ENCODE data around the gene LAMP1.
"Not testable (repeated sequence)": the region's sequence is repeated elsewhere in the genome, so short reads cannot be mapped to it uniquely, and the experiment has no call there.

LAMP1 gene

GRCh38 chr13:113327766-113328471 is 30.9 kb downstream of the LAMP1 start:
- H3K9ac ChIP-seq (ENCODE audit: low read depth, low read length), result no peak overlapping the region
- no peaks in the 10 kb centered on the region; the same call in 1 of the 2 replicates for H3K36me3 ChIP-seq (ENCODE audit: insufficient read depth, low read length)
- no peaks in the 10 kb centered on the region for H3K9me3 ChIP-seq (ENCODE audit: control insufficient read depth, insufficient read depth, low read length)
- no peaks in the 10 kb centered on the region for H3K4me1 ChIP-seq (ENCODE audit: insufficient read depth, low read length)

DNA sequence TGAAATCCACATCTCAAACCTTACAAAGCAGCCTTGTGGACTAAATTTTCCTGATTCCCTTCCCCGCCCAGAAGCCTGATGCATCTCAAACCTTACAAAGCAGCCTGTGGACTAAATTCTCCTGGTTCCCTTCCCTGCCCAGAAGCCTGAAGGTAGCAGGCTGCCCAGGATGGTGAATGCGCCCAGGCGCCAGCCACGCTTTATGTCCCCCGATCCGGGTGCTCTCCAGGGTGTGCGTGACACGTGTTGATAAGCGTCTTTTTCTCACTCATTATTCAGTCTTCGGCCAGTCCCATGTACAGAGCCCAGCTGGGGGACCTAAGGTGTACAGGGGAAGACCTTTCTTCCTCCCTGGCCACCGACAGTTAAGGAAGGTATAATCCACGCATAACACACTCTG is 31.8 kb downstream of the LAMP1 start:
- H3K36me3 ChIP-seq (ENCODE audit: insufficient read depth, low read length), result no peaks in the 10 kb centered on the region
- no peak overlapping the region for H3K9ac ChIP-seq (ENCODE audit: low read depth, low read length)
- no peaks in the 10 kb centered on the region for H3K4me1 ChIP-seq (ENCODE audit: insufficient read depth, low read length)

DNA sequence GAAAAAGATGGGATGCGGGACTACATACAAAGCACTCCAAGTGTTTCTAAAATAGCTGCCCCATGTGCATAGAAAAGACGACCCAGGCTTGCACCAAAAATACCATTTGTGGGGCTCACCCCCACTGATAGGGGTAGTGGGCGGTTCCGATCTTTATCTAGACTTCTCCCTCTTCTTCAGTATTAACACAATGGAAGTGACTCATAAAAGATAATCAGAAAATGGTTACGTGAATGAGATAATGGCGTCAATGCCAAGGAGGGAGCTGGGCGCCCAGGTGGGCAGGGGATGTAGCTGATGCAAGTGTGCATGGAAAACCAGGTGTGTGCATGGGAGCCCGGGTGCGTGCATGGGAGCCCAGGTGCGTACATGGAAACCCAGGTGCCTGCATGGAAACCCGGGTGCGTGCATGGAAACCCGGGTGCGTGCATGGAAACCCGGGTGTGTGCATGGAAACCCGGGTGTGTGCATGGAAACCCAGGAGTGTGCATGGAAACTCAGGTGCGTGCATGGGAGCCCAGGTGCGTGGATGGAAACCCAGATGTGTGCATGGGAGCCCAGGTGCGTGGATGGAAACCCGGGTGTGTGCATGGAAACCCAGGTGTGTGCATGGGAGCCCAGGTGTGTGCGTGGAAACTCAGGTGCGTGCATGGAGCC is 32.7 kb downstream of the LAMP1 start:
- no peaks in the 10 kb centered on the region for H3K9me3 ChIP-seq (ENCODE audit: control insufficient read depth, insufficient read depth, low read length)
- no peaks in the 10 kb centered on the region for H3K4me1 ChIP-seq (ENCODE audit: insufficient read depth, low read length)
- H3K36me3 ChIP-seq (ENCODE audit: insufficient read depth, low read length), result no peaks in the 10 kb centered on the region
- H3K9ac ChIP-seq (ENCODE audit: low read depth, low read length), result no peak overlapping the region

More for the DNA sequence above, 31.8 kb downstream of the LAMP1 start:
- no peaks in the 10 kb centered on the region for H3K9me3 ChIP-seq (ENCODE audit: control insufficient read depth, insufficient read depth, low read length)

DNA sequence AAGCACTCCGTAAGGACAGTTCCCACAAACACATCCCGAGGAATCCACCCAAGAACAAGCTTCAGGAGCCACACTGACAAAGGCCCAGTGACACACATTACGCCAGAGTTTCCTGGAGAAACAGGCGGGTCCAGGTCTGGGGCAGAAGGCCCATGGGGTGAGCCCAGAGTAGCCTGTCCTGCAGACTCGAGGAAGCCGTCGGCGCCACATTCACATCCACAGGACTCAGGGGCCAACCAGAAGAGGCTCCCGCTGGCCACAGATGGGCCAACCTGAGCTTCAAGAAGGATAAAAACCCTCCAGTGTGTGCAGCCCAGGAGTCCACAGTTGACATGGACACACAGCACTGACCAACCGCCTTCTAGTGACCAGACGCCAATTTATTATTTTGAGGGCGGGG is 35.6 kb downstream of the LAMP1 start:
- no peaks in the 10 kb centered on the region for H3K36me3 ChIP-seq (ENCODE audit: insufficient read depth, low read length)
- H3K9me3 ChIP-seq (ENCODE audit: control insufficient read depth, insufficient read depth, low read length), result no peaks in the 10 kb centered on the region
- H3K9ac ChIP-seq (ENCODE audit: low read depth, low read length), result no peak overlapping the region
- H3K4me1 ChIP-seq (ENCODE audit: insufficient read depth, low read length), result no peaks in the 10 kb centered on the region

DNA sequence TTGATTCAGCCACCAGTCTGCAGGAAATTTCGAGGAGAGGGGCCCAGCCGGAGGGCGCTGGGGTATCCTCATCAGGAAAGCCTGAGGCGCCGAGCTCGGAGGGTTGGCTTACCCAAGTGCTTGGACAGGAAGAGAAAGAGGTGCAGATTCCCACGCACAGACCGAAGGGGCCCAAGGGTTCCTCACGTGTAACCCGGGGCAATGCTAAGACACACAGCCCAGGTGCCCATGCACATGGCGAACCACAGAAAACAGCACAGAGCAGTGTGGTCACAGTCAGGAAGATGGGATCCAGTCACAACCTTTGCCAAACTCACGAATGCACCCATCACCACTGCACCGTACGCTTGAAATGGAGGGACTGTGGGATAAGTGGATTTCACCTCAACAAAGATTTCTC is 36.0 kb downstream of the LAMP1 start:
- no peak overlapping the region for H3K9ac ChIP-seq (ENCODE audit: low read depth, low read length)
- H3K36me3 ChIP-seq (ENCODE audit: insufficient read depth, low read length), result no peaks in the 10 kb centered on the region
- no peaks in the 10 kb centered on the region for H3K4me1 ChIP-seq (ENCODE audit: insufficient read depth, low read length)
- no peaks in the 10 kb centered on the region for H3K9me3 ChIP-seq (ENCODE audit: control insufficient read depth, insufficient read depth, low read length)

GRCh38 chr13:113337556-113337955 is 40.5 kb downstream of the LAMP1 start:
- H3K9ac ChIP-seq (ENCODE audit: low read depth, low read length), result no peak overlapping the region
- H3K4me1 ChIP-seq (ENCODE audit: insufficient read depth, low read length), result no peaks in the 10 kb centered on the region
- H3K36me3 ChIP-seq (ENCODE audit: insufficient read depth, low read length), result no peaks in the 10 kb centered on the region
- no peaks in the 10 kb centered on the region for H3K9me3 ChIP-seq (ENCODE audit: control insufficient read depth, insufficient read depth, low read length)

GRCh38 chr13:113337976-113338375 is 40.9 kb downstream of the LAMP1 start:
- no peak overlapping the region for H3K9ac ChIP-seq (ENCODE audit: low read depth, low read length)
- H3K36me3 ChIP-seq (ENCODE audit: insufficient read depth, low read length), result no peaks in the 10 kb centered on the region
- H3K9me3 ChIP-seq (ENCODE audit: control insufficient read depth, insufficient read depth, low read length), result no peaks in the 10 kb centered on the region
- no peaks in the 10 kb centered on the region for H3K4me1 ChIP-seq (ENCODE audit: insufficient read depth, low read length)

DNA sequence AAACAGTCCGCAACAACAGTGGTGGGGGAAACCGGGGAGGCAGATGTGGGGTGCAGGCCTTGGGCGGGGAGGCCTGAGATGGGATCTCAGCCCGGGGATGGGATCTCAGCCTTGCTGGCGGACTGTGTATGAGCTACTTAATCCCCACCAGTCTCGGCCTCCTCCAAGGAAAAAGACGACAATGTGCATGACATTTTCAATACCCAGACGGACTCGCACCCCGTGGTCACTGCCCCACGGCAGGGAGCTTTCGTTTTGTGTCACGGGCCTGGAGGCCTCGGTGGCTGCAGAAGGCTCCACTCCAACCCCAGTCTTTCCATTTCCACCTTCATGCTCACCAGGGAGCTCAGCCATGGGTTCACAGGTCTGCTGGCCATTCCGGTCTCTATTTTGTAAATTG is 41.4 kb downstream of the LAMP1 start:
- H3K36me3 ChIP-seq (ENCODE audit: insufficient read depth, low read length), result no peaks in the 10 kb centered on the region; the same call in 1 of the 2 replicates
- no peaks in the 10 kb centered on the region for H3K4me1 ChIP-seq (ENCODE audit: insufficient read depth, low read length)
- no peaks in the 10 kb centered on the region for H3K9me3 ChIP-seq (ENCODE audit: control insufficient read depth, insufficient read depth, low read length)
- H3K9ac ChIP-seq (ENCODE audit: low read depth, low read length), result no peak overlapping the region

GRCh38 chr13:113342820-113343691 is 46.0 kb downstream of the LAMP1 start:
- no peaks in the 10 kb centered on the region for H3K9me3 ChIP-seq (ENCODE audit: control insufficient read depth, insufficient read depth, low read length)

GRCh38 chr13:113343692-113343968 is 46.6 kb downstream of the LAMP1 start:
- H3K9me3 ChIP-seq (ENCODE audit: control insufficient read depth, insufficient read depth, low read length), result no peaks in the 10 kb centered on the region
- H3K36me3 ChIP-seq (ENCODE audit: insufficient read depth, low read length), result no peaks in the 10 kb centered on the region; the same call in 1 of the 2 replicates
- no peak overlapping the region for H3K9ac ChIP-seq (ENCODE audit: low read depth, low read length)
- H3K4me1 ChIP-seq (ENCODE audit: insufficient read depth, low read length), result no peaks in the 10 kb centered on the region

More at GRCh38 chr13:113342820-113343691, 46.0 kb downstream of the LAMP1 start:
- Histone ChIP-seq H3K4me1 (ENCODE audit: insufficient read depth, low read length) (no peaks in the 10 kb centered on the region), H3K36me3 (ENCODE audit: insufficient read depth, low read length) (no peaks in the 10 kb centered on the region; the same call in 1 of the 2 replicates), H3K9ac (ENCODE audit: low read depth, low read length) (no peak overlapping the region)

- H3K9ac ChIP-seq (ENCODE audit: low read depth, low read length), result no peak overlapping the region
- no peaks in the 10 kb centered on the region for H3K4me1 ChIP-seq (ENCODE audit: insufficient read depth, low read length)
- H3K36me3 ChIP-seq (ENCODE audit: insufficient read depth, low read length), result peaks cover 6% of the 10 kb centered on the region
- no peaks in the 10 kb centered on the region for H3K9me3 ChIP-seq (ENCODE audit: control insufficient read depth, insufficient read depth, low read length)
These were observed 48.4 kb downstream of the LAMP1 start for GRCh38 chr13:113345486-113345885.

- not testable (repeated sequence) for H3K9me3 ChIP-seq (ENCODE audit: control insufficient read depth, insufficient read depth, low read length); H3K4me1 ChIP-seq (ENCODE audit: insufficient read depth, low read length); H3K36me3 ChIP-seq (ENCODE audit: insufficient read depth, low read length); H3K9ac ChIP-seq (ENCODE audit: low read depth, low read length)
These were observed 50.7 kb downstream of the LAMP1 start for GRCh38 chr13:113347736-113348225.

- Histone ChIP-seq H3K36me3 (ENCODE audit: insufficient read depth, low read length) (peaks cover 6% of the 10 kb centered on the region), H3K9ac (ENCODE audit: low read depth, low read length) (no peak overlapping the region), H3K9me3 (ENCODE audit: control insufficient read depth, insufficient read depth, low read length) (no peaks in the 10 kb centered on the region), H3K4me1 (ENCODE audit: insufficient read depth, low read length) (no peaks in the 10 kb centered on the region)
These were observed 51.6 kb downstream of the LAMP1 start for GRCh38 chr13:113348591-113348990.

GRCh38 chr13:113349050-113349449 is 52.0 kb downstream of the LAMP1 start:
- peaks cover 6% of the 10 kb centered on the region for H3K36me3 ChIP-seq (ENCODE audit: insufficient read depth, low read length)
- H3K4me1 ChIP-seq (ENCODE audit: insufficient read depth, low read length), result no peaks in the 10 kb centered on the region
- H3K9ac ChIP-seq (ENCODE audit: low read depth, low read length), result no peak overlapping the region
- no peaks in the 10 kb centered on the region for H3K9me3 ChIP-seq (ENCODE audit: control insufficient read depth, insufficient read depth, low read length)
